HG03439 (cell line): ENCODE measurements around the gene PPHLN1.

Experiments
- ATAC-seq: cut with Tn5 transposase; IDR thresholded peaks from one replicate; pipeline ENCODE4 v1.9.1; 2021; ENCODE audit warnings: mild to moderate bottlenecking, moderate library complexity; ENCODE audit not compliant: unreplicated experiment

The PPHLN1 gene

DNA sequence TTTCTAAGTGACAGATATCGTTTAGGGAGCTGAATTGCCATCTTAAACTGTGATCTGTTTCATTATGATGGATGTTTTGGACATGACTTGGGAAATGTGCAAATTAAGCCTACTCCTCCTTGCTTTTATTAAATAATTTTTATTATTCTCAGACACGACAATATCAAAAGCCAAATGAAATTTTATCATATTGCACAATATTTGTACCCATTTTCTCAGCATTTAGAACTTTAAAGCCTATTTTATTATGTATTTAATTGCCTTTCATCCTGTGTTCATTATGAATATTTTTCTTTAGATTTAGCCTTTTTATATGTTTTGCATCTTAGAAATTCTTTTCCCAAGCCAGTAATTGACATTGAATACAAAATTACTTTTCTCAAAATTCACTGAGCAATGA lies 102.9 kb downstream of the PPHLN1 start:
- no peak for ATAC-seq

DNA sequence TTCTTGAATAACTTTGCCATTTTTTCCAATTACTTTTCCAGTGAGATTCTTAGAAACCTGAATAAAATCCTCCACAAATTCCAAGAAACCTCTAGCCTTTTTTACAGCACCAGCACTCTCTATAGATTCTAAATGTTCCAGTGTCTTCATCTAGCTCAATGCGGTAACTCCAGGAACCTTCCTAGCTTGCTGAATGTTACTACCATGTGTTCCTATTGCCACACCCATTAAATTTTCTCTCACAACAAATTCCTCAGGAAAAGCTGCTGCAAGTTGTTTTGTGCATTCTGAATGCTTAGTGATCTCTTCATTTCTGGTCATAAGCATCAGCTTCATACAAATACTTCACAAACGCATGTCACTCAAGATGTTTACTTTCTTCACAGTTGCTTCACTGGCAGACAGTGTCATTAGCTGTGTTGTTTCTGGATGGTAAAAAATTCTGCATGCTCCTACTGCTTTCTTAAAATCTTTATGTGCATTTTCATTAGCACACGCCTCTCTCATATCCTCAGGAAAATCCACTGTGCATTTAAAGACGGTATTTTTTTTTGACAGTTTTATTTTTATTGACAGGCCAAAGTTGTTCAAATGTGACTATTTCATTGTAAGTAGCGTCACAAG lies 106.7 kb downstream of the PPHLN1 start:
- no peak for ATAC-seq

- no peak for ATAC-seq
These were observed 114.6 kb downstream of the PPHLN1 start for GRCh38 chr12:42440608-42441007.

DNA sequence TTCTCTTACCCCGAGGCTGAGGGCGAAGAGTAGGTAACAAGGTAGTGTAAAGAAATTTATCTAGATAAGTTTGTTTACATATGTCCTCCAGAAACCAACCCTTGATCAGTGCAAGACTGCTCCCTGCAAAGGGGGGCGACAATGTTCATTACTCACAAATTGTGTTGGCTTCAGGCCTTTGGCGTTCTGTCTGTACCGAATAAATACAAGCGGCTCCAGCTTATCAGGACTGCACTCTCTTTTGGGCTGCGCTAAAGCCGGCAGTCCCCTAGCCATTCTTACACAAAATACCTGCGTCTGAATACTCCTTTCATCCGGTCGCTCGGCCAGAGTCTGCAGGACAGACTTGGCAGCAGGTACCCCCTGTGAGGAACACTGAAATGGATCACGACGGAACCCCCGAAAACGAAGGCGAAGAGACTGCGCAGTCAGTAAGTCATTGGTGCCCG lies 116.4 kb downstream of the PPHLN1 start:
- ATAC-seq = no peak

DNA sequence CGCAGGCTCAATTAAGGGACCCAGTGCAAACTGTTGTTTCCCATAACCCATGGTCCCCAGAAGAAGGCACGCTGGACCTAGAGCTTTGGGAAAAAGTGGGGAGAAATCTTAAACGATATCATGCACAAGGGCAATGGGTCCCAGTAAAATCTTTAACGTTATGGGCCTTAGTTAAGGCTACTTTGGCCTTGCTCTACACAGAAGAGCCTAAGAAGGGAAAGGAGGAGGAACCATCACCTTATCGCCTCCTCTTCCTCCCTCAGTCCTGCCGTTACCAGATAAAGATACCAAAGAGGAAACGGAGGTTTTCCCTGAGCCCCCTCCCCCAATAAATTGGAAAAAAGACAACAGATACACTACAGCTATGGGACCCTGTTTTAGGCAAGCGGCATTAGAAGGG lies 116.9 kb downstream of the PPHLN1 start:
- ATAC-seq = no peak

DNA sequence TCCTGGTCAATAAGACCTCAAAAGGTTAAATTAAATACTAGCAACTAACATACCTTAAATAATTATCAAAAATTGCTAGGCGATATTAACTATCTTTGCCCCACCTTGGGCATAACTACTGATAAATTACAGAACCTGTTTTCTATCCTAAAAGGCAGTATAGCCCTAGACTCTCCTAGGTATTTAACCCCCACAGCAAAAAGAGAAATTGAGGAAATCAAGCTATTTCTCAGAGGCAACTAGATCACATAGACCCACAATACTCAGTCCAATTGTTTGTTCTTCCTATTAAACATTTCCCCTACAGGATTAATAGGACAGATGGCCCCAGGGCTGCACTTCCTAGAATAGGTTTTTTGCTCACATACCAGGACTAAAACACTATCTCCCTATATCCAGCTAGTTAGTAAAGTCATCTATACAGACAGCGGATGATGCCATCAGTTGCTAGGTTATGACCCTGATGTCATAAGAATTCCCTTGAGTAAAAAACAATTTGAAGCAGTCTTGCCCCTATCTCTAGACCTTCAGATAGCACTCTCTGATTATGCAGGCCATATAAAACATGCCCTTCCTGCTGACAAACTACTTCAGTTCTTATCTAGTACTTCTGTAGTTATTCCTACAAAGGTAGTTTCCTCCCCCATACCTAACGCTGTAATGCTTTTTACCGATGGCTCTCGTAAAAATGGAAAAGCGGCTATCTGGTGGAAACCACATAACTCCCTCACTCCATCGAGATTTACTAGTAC lies 118.4 kb downstream of the PPHLN1 start:
- ATAC-seq = no peak

- no peak for ATAC-seq
These were observed 119.9 kb downstream of the PPHLN1 start for GRCh38 chr12:42445891-42446290.

DNA sequence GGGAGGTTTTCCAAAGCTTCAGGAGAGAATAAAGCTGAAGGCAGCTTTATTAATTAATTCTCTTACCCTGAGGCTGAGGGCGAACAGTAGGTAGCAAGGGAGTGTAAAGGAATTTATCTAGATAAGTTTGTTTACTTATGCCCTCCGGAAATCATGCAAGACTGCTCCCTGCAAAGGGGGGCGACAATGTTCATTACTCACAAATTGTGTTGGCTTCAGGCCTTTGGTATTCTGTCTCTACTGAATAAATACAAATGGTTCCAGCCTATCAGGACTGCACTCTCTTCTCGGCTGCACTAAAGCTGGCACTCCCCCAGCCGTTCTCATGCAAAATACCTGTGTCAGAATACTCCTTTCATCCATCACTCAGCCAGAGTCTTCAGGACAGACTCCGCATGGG lies 120.8 kb downstream of the PPHLN1 start:
- ATAC-seq = no peak

- ATAC-seq = no peak
These were observed 121.4 kb downstream of the PPHLN1 start for GRCh38 chr12:42447371-42447786.

- no peak for ATAC-seq
These were observed 122.9 kb downstream of the PPHLN1 start for GRCh38 chr12:42448841-42449240.

DNA sequence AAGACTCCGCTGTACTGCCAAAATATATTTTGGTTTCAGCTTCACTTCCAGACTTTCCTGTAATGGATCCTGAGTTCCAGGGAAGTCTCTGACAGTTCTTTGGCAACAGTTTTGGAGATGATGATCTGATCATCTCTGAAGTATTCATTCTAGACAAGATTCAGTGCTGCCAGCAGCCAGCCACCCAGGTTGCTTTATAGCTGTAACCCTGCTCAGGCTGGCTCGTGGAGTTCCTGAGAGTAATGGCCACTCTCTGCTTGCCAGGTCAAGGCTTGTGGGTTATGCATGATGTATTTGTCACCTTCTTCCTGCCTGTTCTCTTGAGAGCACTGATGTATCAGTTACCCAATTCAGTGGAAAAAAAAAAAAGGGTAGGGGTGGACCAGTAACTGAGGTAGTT lies 124.3 kb downstream of the PPHLN1 start:
- ATAC-seq = no peak

- no peak for ATAC-seq
These were observed 132.6 kb downstream of the PPHLN1 start for GRCh38 chr12:42458575-42458974.

DNA sequence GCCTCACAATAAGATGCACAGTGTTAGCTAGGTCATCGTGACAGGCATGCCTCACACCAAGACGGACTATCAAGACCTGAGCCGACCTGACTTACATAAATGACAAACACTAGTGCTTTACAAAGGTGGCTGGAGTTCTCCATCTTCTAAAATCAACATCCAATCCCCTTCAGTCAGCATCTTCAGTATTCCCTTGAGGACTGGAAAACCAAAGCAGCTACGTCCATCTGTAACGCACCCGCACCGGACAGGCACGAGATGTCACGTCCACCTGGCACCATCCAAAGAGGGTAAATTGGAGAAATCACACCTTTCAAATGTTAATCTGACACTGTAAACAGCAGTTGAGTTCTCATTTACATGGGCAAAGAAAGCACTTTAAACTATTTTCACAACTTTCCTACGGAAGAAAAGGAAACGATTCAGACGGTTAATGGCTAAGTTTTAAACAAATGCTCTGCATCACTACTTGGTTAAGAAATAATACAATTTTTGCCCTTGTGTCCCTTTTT lies 133.4 kb downstream of the PPHLN1 start:
- ATAC-seq = no peak

DNA sequence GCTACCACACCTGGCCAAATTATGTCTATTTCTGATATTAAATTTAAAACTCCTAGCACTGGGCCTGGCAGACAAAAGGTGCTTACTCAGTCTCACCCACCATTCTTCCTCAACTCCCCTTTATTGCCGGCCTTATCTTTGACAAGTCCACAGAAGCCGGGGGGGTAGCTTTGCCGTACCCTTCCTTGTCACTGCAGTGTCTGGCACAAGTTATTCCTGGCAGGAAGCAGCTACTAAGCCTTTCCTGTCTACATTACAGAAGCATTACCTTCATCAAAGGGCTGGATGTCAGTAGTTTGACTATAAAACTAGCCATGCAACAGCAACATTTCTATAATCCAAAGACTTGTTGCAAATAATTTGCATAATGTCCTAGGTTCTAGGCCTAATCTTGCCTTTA lies 136.5 kb downstream of the PPHLN1 start:
- no peak for ATAC-seq

GRCh38 chr12:42463671-42464070 lies 137.7 kb downstream of the PPHLN1 start:
- no peak for ATAC-seq

- no peak for ATAC-seq
These were observed 142.4 kb downstream of the PPHLN1 start for GRCh38 chr12:42468341-42468821.

DNA sequence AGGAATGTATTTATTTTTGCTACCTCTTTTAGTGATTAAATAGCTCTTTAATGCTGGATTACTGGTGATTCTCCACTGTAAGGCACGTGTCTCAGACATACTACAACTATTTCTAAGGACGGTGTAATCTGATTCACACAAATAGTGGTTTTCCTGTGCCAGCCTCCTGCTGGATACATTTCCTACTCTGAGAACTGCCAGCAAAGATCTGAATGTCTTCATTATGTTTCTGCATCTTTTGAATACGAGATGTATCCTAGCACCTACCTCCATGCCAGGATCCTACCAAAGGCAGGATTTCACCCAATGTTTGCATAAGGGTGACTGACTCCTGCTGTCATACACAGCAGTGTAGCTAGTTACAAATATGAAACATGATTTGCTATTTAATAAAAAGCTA lies 143.0 kb downstream of the PPHLN1 start:
- ATAC-seq = no peak

- ATAC-seq = peak; percentile 97
These were observed 143.6 kb downstream of the PPHLN1 start for GRCh38 chr12:42469355-42470175.

DNA sequence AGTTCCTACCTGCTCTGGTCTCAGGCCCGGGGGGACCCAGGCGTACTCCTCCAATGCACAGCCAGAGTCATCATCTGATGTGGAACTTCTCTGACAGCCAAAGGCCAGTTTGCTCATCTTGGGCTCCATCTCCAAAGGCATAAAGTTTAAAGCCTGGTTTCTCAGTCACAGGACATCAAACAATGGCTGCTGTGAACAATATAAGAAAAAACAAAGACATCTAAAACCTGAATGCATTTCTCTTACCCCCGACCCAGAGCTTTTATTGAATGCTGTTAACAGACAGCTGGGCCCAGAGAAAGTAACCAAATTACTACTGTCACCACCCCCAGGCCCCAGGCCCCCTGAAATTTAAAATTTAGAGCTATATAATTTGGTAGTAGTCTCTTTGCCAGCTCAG lies 146.4 kb downstream of the PPHLN1 start:
- ATAC-seq = no peak

GRCh38 chr12:42473130-42473529 lies 147.2 kb downstream of the PPHLN1 start:
- no peak for ATAC-seq

GRCh38 chr12:42473561-42473960 lies 147.6 kb downstream of the PPHLN1 start:
- no peak for ATAC-seq
